OCI-LY1 (cell line): ENCODE results near the gene TUFT1.

ENCODE experiments used
- H2AFZ ChIP-seq: fragments of 200-600 bp; sonication (generic), shearing (Covaris generic); 2 replicates; pipeline ENCODE4 v1.6.0; 2014; ENCODE audit warnings: antibody characterized with exemption, mild to moderate bottlenecking, low read length
- H3F3A ChIP-seq: fragments of 200-600 bp; sonication (generic), shearing (Covaris generic); 2 replicates; pipeline ENCODE4 v1.6.0; 2014; ENCODE audit warnings: mild to moderate bottlenecking, antibody characterized with exemption, low read length, moderate library complexity; ENCODE audit not compliant: insufficient read depth
- H3K27ac ChIP-seq: fragments of 200-600 bp; sonication (generic); 2 replicates; pipeline ENCODE4 v1.5.1; 2014; ENCODE audit warnings: low read length, mixed run types, mild to moderate bottlenecking, low read depth; ENCODE audit not compliant: poor library complexity, severe bottlenecking
- H3K27me3 ChIP-seq: fragments of 200-600 bp; sonication (generic); 2 replicates; pipeline ENCODE4 v1.6.0; 2014; ENCODE audit warnings: antibody characterized with exemption, mild to moderate bottlenecking, low read length, moderate library complexity; ENCODE audit not compliant: insufficient read depth
- H3K36me3 ChIP-seq: fragments of 200-600 bp; sonication (generic); 2 replicates; pipeline ENCODE4 v1.6.1; 2014; ENCODE audit warnings: mild to moderate bottlenecking, antibody characterized with exemption, low read length, moderate library complexity, mixed read lengths; ENCODE audit not compliant: insufficient read depth
- H3K4me1 ChIP-seq: fragments of 200-600 bp; sonication (generic); 2 replicates; pipeline ENCODE4 v1.5.1; 2014; ENCODE audit warnings: mild to moderate bottlenecking, low read length, moderate library complexity; ENCODE audit not compliant: insufficient read depth, severe bottlenecking
- H3K4me2 ChIP-seq: fragments of 200-600 bp; sonication (generic), shearing (Covaris generic); 2 replicates; pipeline ENCODE4 v1.6.1; 2014; ENCODE audit warnings: low read length
- H3K4me3 ChIP-seq: fragments of 200-600 bp; sonication (generic); 2 replicates; pipeline ENCODE4 v1.5.1; 2014; ENCODE audit warnings: low read length, low read depth, mild to moderate bottlenecking, mixed read lengths; ENCODE audit not compliant: poor library complexity, severe bottlenecking
- H3K79me2 ChIP-seq: fragments of 200-600 bp; shearing (Covaris generic); 2 replicates; pipeline ENCODE4 v1.6.1; 2016; ENCODE audit warnings: mixed run types, low read length, mixed read lengths; ENCODE audit not compliant: insufficient read depth
- H3K9ac ChIP-seq: fragments of 200-600 bp; sonication (generic), shearing (Covaris generic); 2 replicates; pipeline ENCODE4 v1.6.1; 2014; ENCODE audit warnings: mild to moderate bottlenecking, low read length, mixed read lengths
- H3K9me2 ChIP-seq: fragments of 200-600 bp; sonication (generic), shearing (Covaris generic); 2 replicates; pipeline ENCODE4 v1.6.1; 2014; ENCODE audit warnings: low read depth, mild to moderate bottlenecking, low read length, mixed read lengths
- H3K9me3 ChIP-seq: fragments of 200-600 bp; shearing (Covaris generic); 2 replicates; pipeline ENCODE4 v1.6.1; 2014; ENCODE audit warnings: low read length, mixed read lengths
- H4K20me1 ChIP-seq: fragments of 200-600 bp; sonication (generic), shearing (Covaris generic); 2 replicates; pipeline ENCODE4 v1.6.0; 2016; ENCODE audit warnings: mild to moderate bottlenecking, low read length; ENCODE audit not compliant: insufficient read depth
- CTCF ChIP-seq: fragments of 200-600 bp; sonication (generic), shearing (Covaris generic); IDR thresholded peaks from 2 replicates; pipeline ENCODE4 v1.5.1; 2017; ENCODE audit warnings: mild to moderate bottlenecking, antibody characterized with exemption, low read length, moderate library complexity, mixed read lengths
- EZH2 ChIP-seq: fragments of 200-600 bp; sonication (generic), shearing (Covaris generic); IDR thresholded peaks from 2 replicates; pipeline ENCODE4 v1.8.0; 2017; ENCODE audit warnings: borderline replicate concordance, mixed run types, mild to moderate bottlenecking, antibody characterized with exemption, low read length, moderate library complexity, mixed read lengths

The TUFT1 gene

GRCh38 chr1:151540021-151540981 lies at the start of gene TUFT1:
Gene TUFT1 (plus strand): TSS chr1:151540309. CDS start chr1:151540367, 58 bp downstream.
- Histone ChIP-seq H3K27me3 (no peaks in the 10 kb centered on the region), H4K20me1 (no peaks in the 10 kb centered on the region), H3K4me2 (peak within 1 kb of the TSS; percentile 69), H3K36me3 (no peaks in the 10 kb centered on the region), H3K9me2 (no peaks in the 10 kb centered on the region), H3K9me3 (no peaks in the 10 kb centered on the region), H3K27ac (peak within 1 kb of the TSS; percentile 93), H3K4me3 (peak within 1 kb of the TSS; percentile 73), H3F3A (no peaks in the 10 kb centered on the region), H2AFZ (no peak within 1 kb of the TSS), H3K4me1 (peaks cover 22% of the 10 kb centered on the region), H3K9ac (peak within 1 kb of the TSS; percentile 63), H3K79me2 (no peaks in the 10 kb centered on the region)
- TF ChIP-seq CTCF, result no peak
- TF ChIP-seq EZH2, result no peak

- Histone ChIP-seq H3K9me2 (no peaks in the 10 kb centered on the region), H3K27ac (no peak overlapping the region), H3K4me2 (no peak overlapping the region), H4K20me1 (no peaks in the 10 kb centered on the region), H3F3A (no peaks in the 10 kb centered on the region), H3K27me3 (no peaks in the 10 kb centered on the region), H3K9ac (no peak overlapping the region), H3K36me3 (no peaks in the 10 kb centered on the region), H2AFZ (no peak overlapping the region), H3K4me1 (no peaks in the 10 kb centered on the region), H3K9me3 (no peaks in the 10 kb centered on the region), H3K79me2 (no peaks in the 10 kb centered on the region), H3K4me3 (no peak overlapping the region)
- no peak for TF ChIP-seq CTCF
Measured at GRCh38 chr1:151491641-151492040, 48.5 kb upstream of the TUFT1 start.

- no peaks in the 10 kb centered on the region for H4K20me1 ChIP-seq
Measured at GRCh38 chr1:151492120-151492519, 48.0 kb upstream of the TUFT1 start.

More at GRCh38 chr1:151492120-151492519, 48.0 kb upstream of the TUFT1 start:
- Histone ChIP-seq H3K9me2 (no peaks in the 10 kb centered on the region), H3K4me3 (no peak overlapping the region), H3F3A (no peaks in the 10 kb centered on the region), H3K27me3 (no peaks in the 10 kb centered on the region), H3K79me2 (no peaks in the 10 kb centered on the region), H2AFZ (no peak overlapping the region), H3K9me3 (no peaks in the 10 kb centered on the region), H3K27ac (no peak overlapping the region), H3K9ac (no peak overlapping the region), H3K36me3 (no peaks in the 10 kb centered on the region), H3K4me2 (no peak overlapping the region), H3K4me1 (no peaks in the 10 kb centered on the region)
- TF ChIP-seq EZH2 (no peak), CTCF (no peak)
